ENCODE measurements around the gene DMRT2. TPM values are rescaled to one million over a fixed set of nuclear protein-coding genes. Genes with fewer than 3 reads are reported as not detected.

The DMRT2 gene
- total RNA-seq, 2 donors from 2014 or later, result not detected

- Mint-ChIP-seq H3K36me3 (ENCODE audit: low read depth) (no peaks in the 10 kb centered on the region), H3K4me1 (no peaks in the 10 kb centered on the region), H3K4me3 (no peak overlapping the region), H3K27ac (no peak overlapping the region), H3K9me3 (no peaks in the 10 kb centered on the region), H3K27me3 (peaks cover 28% of the 10 kb centered on the region)
- no peak for ATAC-seq (replicated peaks)
These were observed 37.1 kb downstream of the DMRT2 start for GRCh38 chr9:1087120-1087881.

- H3K27me3 Mint-ChIP-seq, result peaks cover 31% of the 10 kb centered on the region
- H3K9me3 Mint-ChIP-seq, result no peaks in the 10 kb centered on the region
- no peaks in the 10 kb centered on the region for H3K4me1 Mint-ChIP-seq
- H3K27ac Mint-ChIP-seq, result no peak overlapping the region
- ATAC-seq (replicated peaks), result no peak
- H3K36me3 Mint-ChIP-seq (ENCODE audit: low read depth), result no peaks in the 10 kb centered on the region
- H3K4me3 Mint-ChIP-seq, result no peak overlapping the region
These were observed 44.6 kb downstream of the DMRT2 start for GRCh38 chr9:1094749-1095148.

GRCh38 chr9:1096155-1096964 lies 46.2 kb downstream of the DMRT2 start:
- Mint-ChIP-seq H3K4me1 (no peaks in the 10 kb centered on the region), H3K27ac (no peak overlapping the region)

GRCh38 chr9:1098551-1098950 lies 48.4 kb downstream of the DMRT2 start:
- H3K4me3 Mint-ChIP-seq, result no peak overlapping the region
- no peak for ATAC-seq (replicated peaks)
- H3K4me1 Mint-ChIP-seq, result no peaks in the 10 kb centered on the region
- H3K27me3 Mint-ChIP-seq, result peaks cover 36% of the 10 kb centered on the region
- H3K36me3 Mint-ChIP-seq (ENCODE audit: low read depth), result no peaks in the 10 kb centered on the region
- H3K27ac Mint-ChIP-seq, result no peak overlapping the region
- H3K9me3 Mint-ChIP-seq, result no peaks in the 10 kb centered on the region

More at GRCh38 chr9:1096155-1096964, 46.2 kb downstream of the DMRT2 start:
- ATAC-seq (replicated peaks), result no peak
- no peaks in the 10 kb centered on the region for H3K9me3 Mint-ChIP-seq
- H3K27me3 Mint-ChIP-seq, result peaks cover 28% of the 10 kb centered on the region
- no peaks in the 10 kb centered on the region for H3K36me3 Mint-ChIP-seq (ENCODE audit: low read depth)
- H3K4me3 Mint-ChIP-seq, result no peak overlapping the region

GRCh38 chr9:1100201-1100600 lies 50.0 kb downstream of the DMRT2 start:
- Mint-ChIP-seq H3K9me3 (no peaks in the 10 kb centered on the region), H3K4me3 (no peak overlapping the region), H3K27me3 (peaks cover 36% of the 10 kb centered on the region), H3K27ac (no peak overlapping the region), H3K4me1 (no peaks in the 10 kb centered on the region), H3K36me3 (ENCODE audit: low read depth) (no peaks in the 10 kb centered on the region)
- ATAC-seq (replicated peaks), result no peak

- Mint-ChIP-seq H3K27ac (no peak overlapping the region), H3K4me3 (no peak overlapping the region), H3K36me3 (ENCODE audit: low read depth) (no peaks in the 10 kb centered on the region), H3K27me3 (peaks cover 35% of the 10 kb centered on the region), H3K9me3 (no peaks in the 10 kb centered on the region), H3K4me1 (no peaks in the 10 kb centered on the region)
- ATAC-seq (replicated peaks), result no peak
These were observed 50.8 kb downstream of the DMRT2 start for GRCh38 chr9:1100945-1101344.

- Mint-ChIP-seq H3K36me3 (ENCODE audit: low read depth) (no peaks in the 10 kb centered on the region), H3K9me3 (no peaks in the 10 kb centered on the region), H3K4me1 (no peaks in the 10 kb centered on the region), H3K27ac (no peak overlapping the region), H3K27me3 (peaks cover 26% of the 10 kb centered on the region), H3K4me3 (no peak overlapping the region)
- ATAC-seq (replicated peaks), result no peak
These were observed 51.9 kb downstream of the DMRT2 start for GRCh38 chr9:1101846-1102641.

GRCh38 chr9:1102642-1102970 lies 52.4 kb downstream of the DMRT2 start:
- Mint-ChIP-seq H3K27me3 (peaks cover 22% of the 10 kb centered on the region), H3K36me3 (ENCODE audit: low read depth) (no peaks in the 10 kb centered on the region), H3K4me1 (no peaks in the 10 kb centered on the region), H3K9me3 (no peaks in the 10 kb centered on the region), H3K27ac (no peak overlapping the region), H3K4me3 (no peak overlapping the region)
- no peak for ATAC-seq (replicated peaks)

Other genes starting within 250 kb of the DMRT2 start
- under 1 TPM in 1 of 2 donors, not detected in 1; 0.26 TPM for gene DMRT1, start 208.7 kb upstream of the DMRT2 start, total RNA-seq
- not detected for gene DMRT3, start 73.7 kb upstream of the DMRT2 start, total RNA-seq